IMR-90 (cell line): ENCODE measurements around the gene FAM53C.

ENCODE experiments used
- BHLHE40 ChIP-seq: fragments of 150-350 bp; IDR thresholded peaks from 2 replicates; pipeline ENCODE4 v1.6.1; 2016; ENCODE audit warnings: mild to moderate bottlenecking, low read depth, low read length
- CEBPB ChIP-seq: IDR thresholded peaks from 2 replicates; pipeline ENCODE4 v1.6.1; 2012; ENCODE audit warnings: low read depth, low read length, improper control_type of control experiment
- CHD1 ChIP-seq: IDR thresholded peaks from 2 replicates; pipeline ENCODE4 v1.6.1; 2012; ENCODE audit warnings: low read depth, low read length, improper control_type of control experiment
- FOS ChIP-seq: fragments of 150-350 bp; IDR thresholded peaks from 2 replicates; pipeline ENCODE4 v1.6.1; 2016; ENCODE audit warnings: low read depth, low read length
- MAFK ChIP-seq: IDR thresholded peaks from 2 replicates; pipeline ENCODE4 v1.6.1; 2012; ENCODE audit warnings: low read depth, low read length, improper control_type of control experiment
- MAZ ChIP-seq: IDR thresholded peaks from 2 replicates; pipeline ENCODE4 v1.6.1; 2012; ENCODE audit warnings: low read depth, mild to moderate bottlenecking, low read length, improper control_type of control experiment, moderate library complexity, borderline replicate concordance
- MXI1 ChIP-seq: IDR thresholded peaks from 2 replicates; pipeline ENCODE4 v1.6.1; 2012; ENCODE audit warnings: low read depth, mild to moderate bottlenecking, low read length, moderate library complexity, borderline replicate concordance
- NFE2L2 ChIP-seq: fragments of 150-350 bp; IDR thresholded peaks from 2 replicates; pipeline ENCODE4 v1.6.1; 2016; ENCODE audit warnings: low read depth, mild to moderate bottlenecking, low read length
- POLR2A ChIP-seq: IDR thresholded peaks from 2 replicates; pipeline ENCODE4 v1.6.1; 2012; ENCODE audit warnings: mild to moderate bottlenecking, low read depth, low read length
- RAD21 ChIP-seq: IDR thresholded peaks from 2 replicates; pipeline ENCODE4 v1.6.1; 2012; ENCODE audit warnings: low read length, improper control_type of control experiment
- SMC3 ChIP-seq: fragments of 150-350 bp; IDR thresholded peaks from 2 replicates; pipeline ENCODE4 v1.6.1; 2016; ENCODE audit warnings: low read depth, mild to moderate bottlenecking, antibody characterized with exemption, low read length, moderate library complexity
- TF ChIP-seq, protein P1 (sequence below): conservative IDR thresholded peaks from 2 replicates; pipeline ENCODE4 v1.5.1; 2012; ENCODE audit warnings: mild to moderate bottlenecking, low read depth, low read length, improper control_type of control experiment
- TF ChIP-seq, protein P2 (sequence below): fragments of 150-350 bp; IDR thresholded peaks from 2 replicates; pipeline ENCODE4 v1.6.1; 2016; ENCODE audit warnings: low read depth, mild to moderate bottlenecking, low read length, moderate library complexity, borderline replicate concordance
- TF ChIP-seq, protein P3 (sequence below): fragments of 150-350 bp; IDR thresholded peaks from 2 replicates; pipeline ENCODE4 v1.6.1; 2017; ENCODE audit warnings: mild to moderate bottlenecking, antibody characterized with exemption, low read length, low read depth

DNA sequence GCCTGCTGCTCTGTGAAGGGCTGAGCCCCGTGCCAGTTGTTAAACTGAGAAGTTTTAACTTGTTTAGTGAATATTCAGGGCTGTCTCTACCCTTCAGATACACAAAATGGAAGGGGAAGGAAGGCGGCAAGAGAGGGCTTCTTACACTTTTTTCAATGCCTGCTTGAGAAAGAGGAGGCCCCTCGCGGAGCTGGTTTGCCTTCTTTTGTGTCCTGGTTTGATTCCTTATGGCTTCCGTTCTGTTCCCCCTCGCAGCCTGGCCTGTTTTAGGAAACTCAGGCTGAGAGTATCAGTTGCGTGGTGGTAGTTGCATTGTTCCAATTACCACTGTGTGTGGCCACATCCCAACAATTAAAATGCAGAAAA is 1.0 kb downstream of the FAM53C start:
- TF ChIP-seq, protein P1, sequence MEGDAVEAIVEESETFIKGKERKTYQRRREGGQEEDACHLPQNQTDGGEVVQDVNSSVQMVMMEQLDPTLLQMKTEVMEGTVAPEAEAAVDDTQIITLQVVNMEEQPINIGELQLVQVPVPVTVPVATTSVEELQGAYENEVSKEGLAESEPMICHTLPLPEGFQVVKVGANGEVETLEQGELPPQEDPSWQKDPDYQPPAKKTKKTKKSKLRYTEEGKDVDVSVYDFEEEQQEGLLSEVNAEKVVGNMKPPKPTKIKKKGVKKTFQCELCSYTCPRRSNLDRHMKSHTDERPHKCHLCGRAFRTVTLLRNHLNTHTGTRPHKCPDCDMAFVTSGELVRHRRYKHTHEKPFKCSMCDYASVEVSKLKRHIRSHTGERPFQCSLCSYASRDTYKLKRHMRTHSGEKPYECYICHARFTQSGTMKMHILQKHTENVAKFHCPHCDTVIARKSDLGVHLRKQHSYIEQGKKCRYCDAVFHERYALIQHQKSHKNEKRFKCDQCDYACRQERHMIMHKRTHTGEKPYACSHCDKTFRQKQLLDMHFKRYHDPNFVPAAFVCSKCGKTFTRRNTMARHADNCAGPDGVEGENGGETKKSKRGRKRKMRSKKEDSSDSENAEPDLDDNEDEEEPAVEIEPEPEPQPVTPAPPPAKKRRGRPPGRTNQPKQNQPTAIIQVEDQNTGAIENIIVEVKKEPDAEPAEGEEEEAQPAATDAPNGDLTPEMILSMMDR, result no peak
- TF ChIP-seq POLR2A (no peak), BHLHE40 (no peak), SMC3 (no peak), CHD1 (no peak), FOS (no peak), RAD21 (no peak), MXI1 (no peak), NFE2L2 (no peak), CEBPB (no peak), MAFK (no peak), MAZ (no peak)
- TF ChIP-seq, protein P2, sequence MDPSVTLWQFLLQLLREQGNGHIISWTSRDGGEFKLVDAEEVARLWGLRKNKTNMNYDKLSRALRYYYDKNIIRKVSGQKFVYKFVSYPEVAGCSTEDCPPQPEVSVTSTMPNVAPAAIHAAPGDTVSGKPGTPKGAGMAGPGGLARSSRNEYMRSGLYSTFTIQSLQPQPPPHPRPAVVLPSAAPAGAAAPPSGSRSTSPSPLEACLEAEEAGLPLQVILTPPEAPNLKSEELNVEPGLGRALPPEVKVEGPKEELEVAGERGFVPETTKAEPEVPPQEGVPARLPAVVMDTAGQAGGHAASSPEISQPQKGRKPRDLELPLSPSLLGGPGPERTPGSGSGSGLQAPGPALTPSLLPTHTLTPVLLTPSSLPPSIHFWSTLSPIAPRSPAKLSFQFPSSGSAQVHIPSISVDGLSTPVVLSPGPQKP, result no peak
- TF ChIP-seq, protein P3, sequence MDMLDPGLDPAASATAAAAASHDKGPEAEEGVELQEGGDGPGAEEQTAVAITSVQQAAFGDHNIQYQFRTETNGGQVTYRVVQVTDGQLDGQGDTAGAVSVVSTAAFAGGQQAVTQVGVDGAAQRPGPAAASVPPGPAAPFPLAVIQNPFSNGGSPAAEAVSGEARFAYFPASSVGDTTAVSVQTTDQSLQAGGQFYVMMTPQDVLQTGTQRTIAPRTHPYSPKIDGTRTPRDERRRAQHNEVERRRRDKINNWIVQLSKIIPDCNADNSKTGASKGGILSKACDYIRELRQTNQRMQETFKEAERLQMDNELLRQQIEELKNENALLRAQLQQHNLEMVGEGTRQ, result no peak
